Trophoblast cell (in vitro differentiated cells and primary cell): ENCODE measurements around the gene DAZ3.
"Not testable (repeated sequence)": the region's sequence is repeated elsewhere in the genome, so short reads cannot be mapped to it uniquely, and the experiment has no call there.

ENCODE experiments used
- DNase-seq, 2 donors: peaks; one replicate each; pipeline ENCODE4 v3.0.0-alpha.2; 2016
- H2AFZ ChIP-seq: 2 replicates; pipeline ENCODE4 v1.6.1; 2013; ENCODE audit warnings: low read length, moderate library complexity, mild to moderate bottlenecking; ENCODE audit not compliant: insufficient read depth, poor library complexity
- H2AK5ac ChIP-seq: 2 replicates; pipeline ENCODE4 v1.6.1; 2013; ENCODE audit warnings: mild to moderate bottlenecking, low read length
- H2BK120ac ChIP-seq: 2 replicates; pipeline ENCODE4 v1.6.1; 2013; ENCODE audit warnings: low read length, mild to moderate bottlenecking, moderate library complexity; ENCODE audit not compliant: insufficient read depth, poor library complexity
- H2BK12ac ChIP-seq: 2 replicates; pipeline ENCODE4 v1.6.1; 2013; ENCODE audit warnings: mild to moderate bottlenecking, low read length, moderate library complexity
- H2BK5ac ChIP-seq: 2 replicates; pipeline ENCODE4 v1.6.1; 2013; ENCODE audit warnings: low read length, low read depth, moderate library complexity, mild to moderate bottlenecking; ENCODE audit not compliant: poor library complexity
- H3K14ac ChIP-seq: 2 replicates; pipeline ENCODE4 v1.6.1; 2013; ENCODE audit warnings: mild to moderate bottlenecking, low read length
- H3K18ac ChIP-seq: 2 replicates; pipeline ENCODE4 v1.6.1; 2013; ENCODE audit warnings: mild to moderate bottlenecking, low read length
- H3K23ac ChIP-seq: 2 replicates; pipeline ENCODE4 v1.6.1; 2013; ENCODE audit warnings: low read length
- H3K27ac ChIP-seq: 2 replicates; pipeline ENCODE4 v1.5.1; 2013; ENCODE audit warnings: low read depth, mild to moderate bottlenecking, inconsistent platforms, low read length, moderate library complexity
- H3K27me3 ChIP-seq: 2 replicates; pipeline ENCODE4 v1.6.1; 2013; ENCODE audit warnings: inconsistent platforms, mild to moderate bottlenecking, low read length, moderate library complexity; ENCODE audit not compliant: insufficient read depth
- H3K36me3 ChIP-seq, 2 experiments: 1 replicate in 1 of 2; 2 replicates in 1 of 2; pipeline ENCODE4 v1.6.1; 2013; ENCODE audit warnings: low read length in 2 of 2, mild to moderate bottlenecking in 2 of 2, moderate library complexity in 1 of 2; ENCODE audit not compliant: insufficient read depth in 2 of 2, control insufficient read depth in 1 of 2
- H3K4ac ChIP-seq: 2 replicates; pipeline ENCODE4 v1.6.1; 2013; ENCODE audit warnings: low read depth, mild to moderate bottlenecking, low read length, moderate library complexity
- H3K4me1 ChIP-seq, 2 experiments: 1 replicate in 1 of 2; 2 replicates in 1 of 2; pipeline ENCODE4 v1.6.1; 2013; ENCODE audit warnings: low read length in 2 of 2, mild to moderate bottlenecking in 2 of 2, moderate library complexity in 1 of 2; ENCODE audit not compliant: insufficient read depth in 2 of 2, control insufficient read depth in 1 of 2
- H3K4me2 ChIP-seq: 2 replicates; pipeline ENCODE4 v1.6.1; 2013; ENCODE audit warnings: inconsistent platforms, mild to moderate bottlenecking, low read length, moderate library complexity
- H3K4me3 ChIP-seq: 2 replicates; pipeline ENCODE4 v1.5.1; 2013; ENCODE audit warnings: mild to moderate bottlenecking, low read depth, low read length, inconsistent platforms
- H3K79me1 ChIP-seq: one replicate; pipeline ENCODE4 v1.6.1; 2013; ENCODE audit warnings: low read length
- H3K79me2 ChIP-seq: 2 replicates; pipeline ENCODE4 v1.6.1; 2013; ENCODE audit warnings: low read length, mild to moderate bottlenecking; ENCODE audit not compliant: control insufficient read depth, insufficient read depth, poor library complexity
- H3K9ac ChIP-seq: 2 replicates; pipeline ENCODE4 v1.6.1; 2013; ENCODE audit warnings: mild to moderate bottlenecking, low read length
- H3K9me3 ChIP-seq: 2 replicates; pipeline ENCODE4 v1.6.1; 2013; ENCODE audit warnings: low read depth, mild to moderate bottlenecking, control low read depth, inconsistent platforms, low read length; ENCODE audit not compliant: insufficient read depth
- H4K12ac ChIP-seq: 2 replicates; pipeline ENCODE4 v1.6.1; 2013; ENCODE audit warnings: low read depth, mild to moderate bottlenecking, low read length, moderate library complexity
- H4K8ac ChIP-seq: 2 replicates; pipeline ENCODE4 v1.6.1; 2013; ENCODE audit warnings: low read depth, mild to moderate bottlenecking, low read length, moderate library complexity
- H4K91ac ChIP-seq: one replicate; pipeline ENCODE4 v1.6.1; 2013; ENCODE audit warnings: low read depth, mild to moderate bottlenecking, low read length, moderate library complexity
- WGBS: extraction: QIAGEN DNeasy Blood & Tissue Kit; methylation state at CpG from one replicate; pipeline ENCODE4 v1.1.7; 2013; ENCODE audit warnings: missing lambda C conversion rate; ENCODE audit not compliant: insufficient read length, insufficient coverage; ENCODE audit errors: extremely low coverage; 5-methylcytosine and 5-hydroxymethylcytosine counted together

Gene DAZ3

GRCh38 chrY:24821836-24822235 is 8.6 kb upstream of the DAZ3 start:
- not testable (repeated sequence) for H2BK12ac ChIP-seq, H3K9ac ChIP-seq, H3K4ac ChIP-seq, H2BK5ac ChIP-seq, H2AK5ac ChIP-seq, H3K27me3 ChIP-seq, H3K79me1 ChIP-seq, H4K8ac ChIP-seq, DNase-seq, H3K36me3 ChIP-seq, H3K9me3 ChIP-seq, H3K23ac ChIP-seq, H3K4me2 ChIP-seq, H3K4me1 ChIP-seq, H3K18ac ChIP-seq, H2AFZ ChIP-seq, H4K91ac ChIP-seq, H3K79me2 ChIP-seq, H4K12ac ChIP-seq, H2BK120ac ChIP-seq, H3K14ac ChIP-seq, H3K27ac ChIP-seq, H3K4me3 ChIP-seq
- no CpG with 5 or more reads among the region's 3 CpGs for WGBS
